Activated naive CD4-positive, alpha-beta T cell treated with anti-CD3 and anti-CD28 coated beads, Interleukin-2, amount 50 U/mL, for 72 hours (primary cell): Measurements from ENCODE around the gene SLC35B2. TPM values are rescaled to one million over a fixed set of nuclear protein-coding genes. Genes with fewer than 3 reads are reported as not detected.

Source experiments
- total RNA-seq, 2 donors: library from RNA; stranded (reverse); gene quantifications; one replicate each; pipeline ENCODE4 v1.2.3, GENCODE V29; 2022

Gene SLC35B2
- total RNA-seq, 2 donors from 2014 or later = 18.3 to 23.8 TPM

Other genes with a start within 250 kb of the SLC35B2 start
- 10 to 100 TPM; 31.9 to 54.3 TPM for gene MRPL14, start 130.1 kb downstream of the SLC35B2 start, total RNA-seq
- 10 to 100 TPM; 12.4 TPM for gene TMEM63B, start 130.0 kb downstream of the SLC35B2 start, total RNA-seq
- gene CAPN11, start 98.7 kb downstream of the SLC35B2 start, total RNA-seq = under 1 TPM; 0.23 to 0.32 TPM
- gene MYMX, start 40.6 kb downstream of the SLC35B2 start, total RNA-seq = not detected
- gene SLC29A1, start 33.9 kb downstream of the SLC35B2 start, total RNA-seq = 10 to 100 TPM; 37.1 to 56.5 TPM
- 1,000 to 10,000 TPM; 1,343 to 1,701 TPM for gene HSP90AB1, start 10.4 kb downstream of the SLC35B2 start, total RNA-seq
- 10 to 100 TPM; 17.7 to 19.9 TPM for gene NFKBIE, start 8.0 kb upstream of the SLC35B2 start, total RNA-seq
- under 1 TPM in 1 of 2 donors, not detected in 1; 0.20 TPM for gene TMEM151B, start 12.9 kb upstream of the SLC35B2 start, total RNA-seq
- gene AARS2, start 55.8 kb upstream of the SLC35B2 start, total RNA-seq = 10 to 100 TPM in 1 of 2 donors, 1 to 10 TPM in 1; 7.3 to 19.7 TPM
- gene SPATS1, start 85.1 kb upstream of the SLC35B2 start, total RNA-seq = not detected
- 10 to 100 TPM; 22.7 to 25.2 TPM for gene CDC5L, start 130.2 kb upstream of the SLC35B2 start, total RNA-seq